Measurements from ENCODE around the gene NR1D1. TPM values are rescaled to one million over a fixed set of nuclear protein-coding genes. Genes with fewer than 3 reads are reported as not detected.
A peak's percentile ranks its signal among the peaks of the same experiment; 100 is the strongest.

The NR1D1 gene
- polyA plus RNA-seq, 1 experiment = 0.62 TPM

DNA sequence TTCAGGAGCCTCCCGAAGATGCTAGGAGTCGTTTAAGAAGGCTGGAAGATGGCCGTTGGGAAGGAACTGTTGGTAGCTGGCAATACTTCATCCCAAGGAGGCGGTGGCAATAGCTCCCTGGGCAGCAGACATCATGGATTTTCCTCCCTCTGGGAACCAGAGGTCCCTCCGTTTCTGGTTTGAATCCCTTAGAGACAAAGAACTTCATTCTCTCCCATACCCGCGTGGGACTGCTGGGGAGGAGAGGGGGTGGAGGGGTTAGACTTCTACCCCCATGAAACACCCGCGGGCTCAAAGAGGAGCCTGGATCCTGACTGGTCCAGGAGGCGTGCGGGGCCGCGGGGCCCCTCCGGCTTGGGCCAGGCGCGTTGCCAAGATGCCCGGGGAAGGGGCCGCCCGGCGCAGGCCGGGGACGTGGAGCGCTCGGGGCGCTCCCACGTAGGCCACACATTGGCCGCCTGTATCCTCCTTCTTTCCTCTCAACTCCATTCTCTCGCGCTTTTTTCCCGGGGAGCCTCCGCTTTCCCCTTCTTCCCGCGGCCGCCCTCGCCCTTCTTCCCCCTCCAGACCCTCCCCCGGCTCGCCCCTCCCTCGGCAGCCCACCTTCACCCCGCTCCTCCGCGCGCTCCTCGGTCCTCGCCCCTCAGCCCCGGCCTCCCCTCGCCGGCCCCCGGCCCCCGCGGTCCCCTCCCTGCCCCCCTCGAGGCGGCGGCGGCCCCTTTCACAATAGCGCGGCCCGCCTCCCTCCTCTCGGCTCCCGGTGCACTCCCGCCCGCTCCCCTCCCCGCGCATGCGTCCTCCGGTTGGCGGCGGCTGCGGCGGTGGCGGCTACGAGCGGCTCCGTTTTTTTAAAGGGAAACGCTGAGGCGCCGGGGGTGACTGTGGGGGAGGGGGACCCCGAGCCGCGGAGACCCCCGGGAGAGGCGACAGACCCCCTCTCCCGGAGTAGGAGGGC lies 21.1 kb upstream of the NR1D1 start, which contains the start of gene MSL1:
Gene MSL1, plus strand, starts transcription at position 791 of the 955 bp plus-strand sequence. CDS start 642 bp downstream, outside the sequence.
- no peaks in the 10 kb centered on the region for H3K9me3 ChIP-seq (ENCODE audit: control insufficient read depth, insufficient read depth, low read length)
- POLR2A ChIA-PET = interaction anchor here (1.0 to 5.4 kb wide), 7 partner anchors 9 to 141 kb away, joined by 3 to 66 read pairs (median 9); partner anchors contain the start of genes CASC3, NR1D1 and PSMD3
- peak within 1 kb of the TSS; percentile 97 for H3K4me3 ChIP-seq (ENCODE audit: low read depth, low read length)
- TF ChIP-seq, protein P1, sequence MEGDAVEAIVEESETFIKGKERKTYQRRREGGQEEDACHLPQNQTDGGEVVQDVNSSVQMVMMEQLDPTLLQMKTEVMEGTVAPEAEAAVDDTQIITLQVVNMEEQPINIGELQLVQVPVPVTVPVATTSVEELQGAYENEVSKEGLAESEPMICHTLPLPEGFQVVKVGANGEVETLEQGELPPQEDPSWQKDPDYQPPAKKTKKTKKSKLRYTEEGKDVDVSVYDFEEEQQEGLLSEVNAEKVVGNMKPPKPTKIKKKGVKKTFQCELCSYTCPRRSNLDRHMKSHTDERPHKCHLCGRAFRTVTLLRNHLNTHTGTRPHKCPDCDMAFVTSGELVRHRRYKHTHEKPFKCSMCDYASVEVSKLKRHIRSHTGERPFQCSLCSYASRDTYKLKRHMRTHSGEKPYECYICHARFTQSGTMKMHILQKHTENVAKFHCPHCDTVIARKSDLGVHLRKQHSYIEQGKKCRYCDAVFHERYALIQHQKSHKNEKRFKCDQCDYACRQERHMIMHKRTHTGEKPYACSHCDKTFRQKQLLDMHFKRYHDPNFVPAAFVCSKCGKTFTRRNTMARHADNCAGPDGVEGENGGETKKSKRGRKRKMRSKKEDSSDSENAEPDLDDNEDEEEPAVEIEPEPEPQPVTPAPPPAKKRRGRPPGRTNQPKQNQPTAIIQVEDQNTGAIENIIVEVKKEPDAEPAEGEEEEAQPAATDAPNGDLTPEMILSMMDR (IDR thresholded peaks at IDR 0.05; ENCODE audit: low read depth, low read length) = no peak
- no peaks in the 10 kb centered on the region for H3K27me3 ChIP-seq (ENCODE audit: control insufficient read depth, insufficient read depth, low read length)
- peak within 1 kb of the TSS; percentile 85 for H3K27ac ChIP-seq (ENCODE audit: low read depth, low read length)
- CTCF ChIA-PET = interaction anchor here (0.9 to 8.1 kb wide), 3 partner anchors 10 to 95 kb away, joined by 3 to 83 read pairs (median 6); partner anchors contain the start of gene MED24
- DNase-seq (ENCODE audit: low read depth, low spot score) = no peak

DNA sequence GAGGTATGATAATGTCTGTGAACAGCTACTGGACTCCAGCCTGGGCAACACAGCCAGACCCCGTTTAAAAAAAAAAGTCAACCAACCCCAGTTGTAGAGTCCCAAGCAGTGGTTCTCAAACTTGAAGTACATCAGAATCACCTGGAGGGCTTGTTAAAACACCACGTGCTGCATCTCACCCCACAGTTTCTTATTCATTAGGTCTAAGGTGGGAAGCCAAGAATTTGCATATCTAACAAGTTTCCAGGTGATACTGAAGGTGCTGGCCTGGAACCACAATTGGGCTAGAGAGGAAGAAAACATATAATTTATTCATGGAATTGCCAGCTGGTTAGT lies 14.7 kb upstream of the NR1D1 start:
- CTCF ChIA-PET = interaction anchor here (1.0 to 4.9 kb wide), 2 partner anchors 8 to 40 kb away, joined by 4 to 47 read pairs; no protein-coding TSS in a partner anchor
- peak overlapping the region; percentile 84 for H3K27ac ChIP-seq (ENCODE audit: low read depth, low read length)
- H3K4me3 ChIP-seq (ENCODE audit: low read depth, low read length) = no peak overlapping the region
- TF ChIP-seq, protein P1 (IDR thresholded peaks at IDR 0.05; ENCODE audit: low read depth, low read length) = no peak
- no peaks in the 10 kb centered on the region for H3K9me3 ChIP-seq (ENCODE audit: control insufficient read depth, insufficient read depth, low read length)
- no peaks in the 10 kb centered on the region for H3K27me3 ChIP-seq (ENCODE audit: control insufficient read depth, insufficient read depth, low read length)
- no peak for DNase-seq (ENCODE audit: low read depth, low spot score)
- POLR2A ChIA-PET = interaction anchor here (0.5 to 5.4 kb wide), 6 partner anchors 8 to 94 kb away, joined by 4 to 66 read pairs (median 16); partner anchors contain the start of genes CASC3, MED24, MSL1 and NR1D1

DNA sequence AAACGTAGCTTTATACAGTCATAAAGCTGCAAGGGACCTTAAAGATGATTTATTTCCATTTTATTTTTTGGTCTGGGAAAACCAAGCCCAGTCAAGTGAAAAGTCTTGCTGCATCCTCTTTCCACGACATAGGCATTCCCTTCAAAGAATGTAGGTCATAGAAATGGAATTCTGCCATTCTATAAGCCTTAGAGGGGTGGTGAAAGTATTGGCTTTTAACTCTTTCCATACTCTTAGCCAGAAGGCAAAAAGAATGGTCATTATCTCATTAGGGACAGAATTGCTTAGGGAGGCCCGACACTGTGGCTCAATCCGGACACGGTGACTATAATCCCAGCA lies 13.5 kb upstream of the NR1D1 start:
- H3K9me3 ChIP-seq (ENCODE audit: control insufficient read depth, insufficient read depth, low read length) = no peaks in the 10 kb centered on the region
- peak overlapping the region; percentile 84 for H3K27ac ChIP-seq (ENCODE audit: low read depth, low read length)
- H3K4me3 ChIP-seq (ENCODE audit: low read depth, low read length) = no peak overlapping the region; the same call in 1 of the 2 replicates
- POLR2A ChIA-PET = interaction anchor here (0.6 to 5.4 kb wide), 8 partner anchors 9 to 145 kb away, joined by 3 to 66 read pairs (median 11); partner anchors contain the start of genes CASC3, MSL1 and NR1D1
- DNase-seq (ENCODE audit: low read depth, low spot score) = no peak
- no peaks in the 10 kb centered on the region for H3K27me3 ChIP-seq (ENCODE audit: control insufficient read depth, insufficient read depth, low read length)
- CTCF ChIA-PET = interaction anchor here (0.6 to 4.9 kb wide), 23 partner anchors 10 to 203 kb away, joined by 3 to 83 read pairs (median 14); partner anchors contain the start of genes CASC3, CSF3, MED24 and MSL1
- TF ChIP-seq, protein P1 (IDR thresholded peaks at IDR 0.05; ENCODE audit: low read depth, low read length) = no peak

DNA sequence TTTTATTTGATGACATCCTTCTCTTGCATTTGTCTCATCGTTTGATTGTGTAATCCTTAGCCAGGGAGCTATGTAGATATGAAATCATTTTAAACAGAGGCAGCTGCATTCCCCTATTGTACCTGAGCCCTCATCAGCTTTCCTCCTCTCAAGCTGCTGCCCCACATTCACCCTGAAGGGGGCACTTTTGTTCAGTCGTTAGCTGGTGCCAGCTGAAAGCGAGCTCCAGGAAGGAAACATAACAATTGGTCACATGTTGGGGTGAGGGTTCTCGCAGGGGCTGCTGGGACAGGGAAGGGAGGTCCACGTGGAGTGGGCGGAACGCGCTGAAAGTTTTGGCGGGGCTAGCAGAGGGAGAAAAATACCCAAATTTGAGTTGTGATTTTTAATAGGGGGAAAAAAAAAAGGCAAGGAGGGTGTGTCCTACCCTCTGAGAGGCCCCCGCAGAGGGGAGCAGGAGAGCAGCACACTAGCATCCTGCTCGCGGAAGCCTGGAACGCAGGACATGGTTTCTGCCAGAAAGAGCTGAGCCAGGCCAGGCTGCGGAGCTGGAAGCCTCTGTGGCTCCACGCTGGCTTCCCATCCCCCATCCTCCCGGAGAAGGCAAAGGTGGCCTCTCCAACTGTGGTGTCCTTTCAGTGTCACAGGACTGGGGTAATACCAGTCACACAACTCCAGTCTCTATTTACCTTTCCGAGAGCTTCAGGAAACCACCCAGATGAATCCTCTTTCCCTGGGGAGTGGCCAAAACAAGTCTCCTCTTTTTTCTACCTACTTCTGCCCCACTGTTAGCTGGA lies 12.9 kb upstream of the NR1D1 start:
- TF ChIP-seq, protein P1 (IDR thresholded peaks at IDR 0.05; ENCODE audit: low read depth, low read length) = peak; percentile 84
- ChIA-PET CTCF (interaction anchor here (0.5 to 4.9 kb wide), 35 partner anchors 10 to 232 kb away, joined by 3 to 83 read pairs (median 6); partner anchors contain the start of genes CASC3, CSF3, MED24 and MSL1), POLR2A (interaction anchor here (0.7 to 5.4 kb wide), 13 partner anchors 10 to 373 kb away, joined by 3 to 66 read pairs (median 5); partner anchors contain the start of genes CASC3, MSL1, NR1D1 and PSMD3)
- H3K9me3 ChIP-seq (ENCODE audit: control insufficient read depth, insufficient read depth, low read length) = no peaks in the 10 kb centered on the region
- H3K27ac ChIP-seq (ENCODE audit: low read depth, low read length) = peak overlapping the region; percentile 84
- DNase-seq (ENCODE audit: low read depth, low spot score) = peak; percentile 87
- H3K27me3 ChIP-seq (ENCODE audit: control insufficient read depth, insufficient read depth, low read length) = no peaks in the 10 kb centered on the region
- H3K4me3 ChIP-seq (ENCODE audit: low read depth, low read length) = peak overlapping the region; percentile 54

Measured in AG04450 (cell line).